T-cell (primary cell): ENCODE data around the gene PNPLA7. TPM values are rescaled to one million over a fixed set of nuclear protein-coding genes. Genes with fewer than 3 reads are reported as not detected.
"Not testable (repeated sequence)": the region's sequence is repeated elsewhere in the genome, so short reads cannot be mapped to it uniquely, and the experiment has no call there.

Source experiments
- ATAC-seq, 4 experiments: fragments of 200-7000 bp in 3 of 4; fragments of 150-1000 bp in 1 of 4; cut with Tn5 transposase; replicated peaks in 1 of 4; 1 replicate in 3 of 4; 2 replicates in 1 of 4; pipeline ENCODE4 v1.10.0; 2021; ENCODE audit warnings: moderate library complexity in 3 of 4, mild to moderate bottlenecking in 2 of 4, moderate number of reproducible peaks in 1 of 4
- CTCF ChIA-PET, 2 donors: fragments of 300-600 bp; sonication (Branson Sonifier 250); formaldehyde crosslinking; loops; one replicate each; lab custom pipeline; 2022; ENCODE audit warnings: antibody characterized with exemption in 2 of 2; lab: Charles Lee
- POLR2A ChIA-PET, 2 donors: fragments of 300-600 bp; sonication (Branson Sonifier 250); formaldehyde crosslinking; loops; one replicate each; lab custom pipeline; 2022; ENCODE audit warnings: antibody characterized with exemption in 2 of 2; lab: Charles Lee
- DNase-seq, 35 experiments: peaks; one replicate each; pipeline versions ENCODE4 v3.0.0 to v3.0.0-alpha.2; 2013 to 2023
- H3K27ac ChIP-seq: one replicate; pipeline ENCODE4 v1.5.1; 2013; ENCODE audit warnings: low read length
- H3K27me3 ChIP-seq, 2 experiments: replicated peaks in 1 of 2; 1 replicate in 1 of 2; 2 replicates in 1 of 2; pipeline versions ENCODE4 v1.6.1 to v1.7.0; 2013; ENCODE audit warnings: low read length in 1 of 2, mixed read lengths in 1 of 2; ENCODE audit not compliant: control insufficient read depth in 2 of 2, insufficient read depth in 2 of 2; ENCODE audit errors: extremely low read depth in 1 of 2
- H3K36me3 ChIP-seq, 2 donors: 1 replicate in 1 of 2; 2 replicates in 1 of 2; pipeline versions ENCODE4 v1.6.1 to v1.7.0; 2013; ENCODE audit warnings: low read length in 1 of 2; ENCODE audit not compliant: control insufficient read depth in 2 of 2, insufficient read depth in 1 of 2; ENCODE audit errors: extremely low read depth in 1 of 2
- H3K4me1 ChIP-seq, 2 experiments: 1 replicate in 1 of 2; 2 replicates in 1 of 2; pipeline versions ENCODE4 v1.6.1 to v1.7.0; 2013; ENCODE audit warnings: low read length in 2 of 2, mixed read lengths in 1 of 2; ENCODE audit not compliant: insufficient read depth in 2 of 2, control insufficient read depth in 1 of 2; ENCODE audit errors: extremely low read depth in 1 of 2
- H3K4me3 ChIP-seq, 2 donors: 1 replicate in 1 of 2; 2 replicates in 1 of 2; pipeline versions ENCODE4 v1.5.1 to v1.7.0; 2013; ENCODE audit warnings: mild to moderate bottlenecking in 2 of 2, low read length in 1 of 2, moderate library complexity in 1 of 2; ENCODE audit not compliant: control insufficient read depth in 1 of 2; ENCODE audit errors: extremely low read depth in 1 of 2
- H3K9me3 ChIP-seq: 2 replicates; pipeline ENCODE4 v1.7.0; 2013
- H3K27ac Mint-ChIP-seq, 2 donors: one replicate each; pipeline ENCODE4 v1.8.0; 2020 to 2021; ENCODE audit warnings: mild to moderate bottlenecking in 2 of 2, mixed read lengths in 2 of 2
- H3K27me3 Mint-ChIP-seq, 2 donors: one replicate each; pipeline ENCODE4 v1.8.0; 2021 to 2022; ENCODE audit warnings: mixed read lengths in 2 of 2
- H3K36me3 Mint-ChIP-seq: one replicate; pipeline ENCODE4 v1.8.0; 2021; ENCODE audit warnings: mixed read lengths
- H3K4me1 Mint-ChIP-seq, 3 donors: one replicate each; pipeline ENCODE4 v1.8.0; 2020 to 2022; ENCODE audit warnings: mixed read lengths in 3 of 3, mild to moderate bottlenecking in 1 of 3
- H3K4me3 Mint-ChIP-seq, 3 donors: one replicate each; pipeline ENCODE4 v1.8.0; 2020 to 2022; ENCODE audit warnings: mild to moderate bottlenecking in 3 of 3, mixed read lengths in 3 of 3, moderate library complexity in 3 of 3
- H3K9me3 Mint-ChIP-seq, 3 donors: one replicate each; pipeline ENCODE4 v1.8.0; 2020 to 2022; ENCODE audit warnings: mixed read lengths in 3 of 3
- WGBS: methylation state at CpG from one replicate; pipeline ENCODE4 v1.1.5; 2013; ENCODE audit warnings: missing lambda C conversion rate; ENCODE audit not compliant: insufficient coverage; 5-methylcytosine and 5-hydroxymethylcytosine counted together
- total RNA-seq, 35 experiments: library from RNA in 6 of 35; stranded (reverse) in 6 of 35; fragments of 120-200 nt in 1 of 35; gene quantifications; one replicate each; pipeline versions ENCODE4 v1.2.1 to v1.2.4 and lab custom pipeline; 2013 to 2026

PNPLA7 gene
- 10 to 100 TPM; 11.7 to 20.0 (median 15.6) TPM for total RNA-seq
- 2.2 TPM for total RNA-seq (2013)
- total RNA-seq (lab: John Stamatoyannopoulos, UW): 1.7 to 28.2 (median 13.8) reads per million in 29 experiments

- peaks cover 0 to 2% of the 10 kb centered on the region in 2 experiments for H3K27me3 ChIP-seq
- ChIA-PET POLR2A (no interaction called here), CTCF (interaction anchor here in 1 of 2 donors (0.6 kb wide), 1 partner anchor 11 kb away, joined by 3 read pairs; no protein-coding TSS in a partner anchor)
- H3K4me3 ChIP-seq: peak within 1 kb of the TSS; percentile 60 to 65
- H3K36me3 ChIP-seq: peaks cover 0 to 3% of the 10 kb centered on the region in 2 donors
- peaks cover 8 to 23% of the 10 kb centered on the region in 2 experiments for H3K4me1 ChIP-seq
- peak within 1 kb of the TSS; percentile 90 to 95 (median 94) for H3K4me3 Mint-ChIP-seq
- H3K27me3 Mint-ChIP-seq: no peaks in the 10 kb centered on the region
- DNase-seq (peak in 31 of 35 experiments; percentile 19 to 65 (median 38)), ATAC-seq (peak; percentile 20 to 51 (median 42))
- peaks cover 24 to 28% (median 27%) of the 10 kb centered on the region in 3 donors for H3K4me1 Mint-ChIP-seq
- no peaks in the 10 kb centered on the region for H3K9me3 ChIP-seq
- H3K27ac ChIP-seq: peak within 1 kb of the TSS; percentile 44
- H3K36me3 Mint-ChIP-seq: peaks cover 3% of the 10 kb centered on the region
- WGBS: 11% methylated on average over 9 of the region's 13 CpGs
- peak within 1 kb of the TSS; percentile 85 to 90 for H3K27ac Mint-ChIP-seq
- H3K9me3 Mint-ChIP-seq: no peaks in the 10 kb centered on the region
Observed at GRCh38 chr9:137550231-137550621, at the start of gene PNPLA7. TSS of gene PNPLA7 (minus strand) at chr9:137550402. CDS start at chr9:137550197, 205 bp downstream.

GRCh38 chr9:137598943-137599342 lies 48.7 kb upstream of the PNPLA7 start:
- H3K4me3 Mint-ChIP-seq: no peak overlapping the region
- H3K9me3 ChIP-seq: no peaks in the 10 kb centered on the region
- no peaks in the 10 kb centered on the region for H3K27me3 Mint-ChIP-seq
- H3K27me3 ChIP-seq: no peaks in the 10 kb centered on the region
- ATAC-seq (no peak), DNase-seq (no peak)
- peaks cover 4 to 8% (median 8%) of the 10 kb centered on the region in 3 donors for H3K4me1 Mint-ChIP-seq
- H3K36me3 ChIP-seq: no peaks in the 10 kb centered on the region
- ChIA-PET CTCF (no interaction called here), POLR2A (no interaction called here)
- no peak overlapping the region for H3K4me3 ChIP-seq
- no peak overlapping the region for H3K27ac Mint-ChIP-seq
- no peaks in the 10 kb centered on the region for H3K9me3 Mint-ChIP-seq
- peaks cover 0 to under 1% of the 10 kb centered on the region in 2 experiments for H3K4me1 ChIP-seq
- H3K27ac ChIP-seq: no peak overlapping the region
- H3K36me3 Mint-ChIP-seq: no peaks in the 10 kb centered on the region
- WGBS: 87% methylated on average over 3 of the region's 8 CpGs

- H3K4me1 ChIP-seq, CTCF ChIA-PET, H3K9me3 ChIP-seq, H3K9me3 Mint-ChIP-seq, H3K27me3 Mint-ChIP-seq, H3K36me3 Mint-ChIP-seq, H3K4me3 ChIP-seq, H3K4me3 Mint-ChIP-seq, H3K36me3 ChIP-seq, H3K27ac Mint-ChIP-seq, DNase-seq, POLR2A ChIA-PET, ATAC-seq, H3K4me1 Mint-ChIP-seq, H3K27ac ChIP-seq, H3K27me3 ChIP-seq: not testable (repeated sequence)
- WGBS: no CpG with 5 or more reads among the region's 7 CpGs
Observed at GRCh38 chr9:137596577-137596976, 46.4 kb upstream of the PNPLA7 start.

GRCh38 chr9:137593176-137593575 lies 43.0 kb upstream of the PNPLA7 start:
- Histone ChIP-seq H3K4me3 (no peak overlapping the region), H3K9me3 (no peaks in the 10 kb centered on the region), H3K36me3 (peaks cover 0 to under 1% of the 10 kb centered on the region in 2 donors), H3K4me1 (peaks cover 3 to 21% of the 10 kb centered on the region in 2 experiments), H3K27ac (no peak overlapping the region), H3K27me3 (no peaks in the 10 kb centered on the region)
- CTCF ChIA-PET: no interaction called here
- Mint-ChIP-seq H3K4me3 (peak overlapping the region in 2 of 3 donors; percentile 42 to 45), H3K27me3 (no peaks in the 10 kb centered on the region), H3K4me1 (peaks cover 12 to 14% (median 13%) of the 10 kb centered on the region in 3 donors), H3K9me3 (no peaks in the 10 kb centered on the region), H3K36me3 (peaks cover 2% of the 10 kb centered on the region), H3K27ac (no peak overlapping the region)
- WGBS: 89% methylated on average over 9 of the region's 12 CpGs
- ATAC-seq: no peak
- POLR2A ChIA-PET: no interaction called here
- no peak for DNase-seq

GRCh38 chr9:137592767-137593166 lies 42.6 kb upstream of the PNPLA7 start:
- no peak overlapping the region for H3K27ac ChIP-seq
- no peaks in the 10 kb centered on the region for H3K27me3 ChIP-seq
- CTCF ChIA-PET: interaction anchor here in 1 of 2 donors (1.2 kb wide), 1 partner anchor 13 kb away, joined by 4 read pairs; no protein-coding TSS in a partner anchor
- H3K4me1 Mint-ChIP-seq: peaks cover 16 to 17% (median 17%) of the 10 kb centered on the region in 3 donors
- DNase-seq: no peak
- H3K4me1 ChIP-seq: peaks cover 3 to 26% of the 10 kb centered on the region in 2 experiments
- H3K9me3 Mint-ChIP-seq: no peaks in the 10 kb centered on the region
- no peak overlapping the region for H3K4me3 ChIP-seq
- POLR2A ChIA-PET: interaction anchor here in 1 of 2 donors (0.8 kb wide), 1 partner anchor 81 kb away, joined by 7 read pairs; no protein-coding TSS in a partner anchor
- no peak overlapping the region for H3K27ac Mint-ChIP-seq
- no peaks in the 10 kb centered on the region for H3K9me3 ChIP-seq
- H3K36me3 ChIP-seq: peaks cover 0 to 5% of the 10 kb centered on the region in 2 donors
- peak overlapping the region in 1 of 3 donors; percentile 42 for H3K4me3 Mint-ChIP-seq
- H3K36me3 Mint-ChIP-seq: peaks cover 6% of the 10 kb centered on the region
- WGBS: 98% methylated on average over 5 of the region's 7 CpGs
- H3K27me3 Mint-ChIP-seq: no peaks in the 10 kb centered on the region
- ATAC-seq: no peak

- H3K36me3 Mint-ChIP-seq: peaks cover 20% of the 10 kb centered on the region
- Histone ChIP-seq H3K9me3 (no peaks in the 10 kb centered on the region), H3K4me3 (peak within 1 kb of the TSS; percentile 62 to 77), H3K27me3 (no peaks in the 10 kb centered on the region), H3K27ac (no peak within 1 kb of the TSS), H3K4me1 (peaks cover 3 to 26% of the 10 kb centered on the region in 2 experiments), H3K36me3 (peaks cover 7 to 23% of the 10 kb centered on the region in 2 donors)
- H3K9me3 Mint-ChIP-seq: no peaks in the 10 kb centered on the region
- H3K4me1 Mint-ChIP-seq: peaks cover 17 to 22% (median 18%) of the 10 kb centered on the region in 3 donors
- ChIA-PET POLR2A (interaction anchor here in 1 of 2 donors (0.5 to 1.0 kb wide), 2 partner anchors 28 to 37 kb away, joined by 3 to 4 read pairs; partner anchors contain the start of gene EHMT1), CTCF (interaction anchor here in 1 of 2 donors (0.7 to 1.1 kb wide), 3 partner anchors 10 to 1267 kb away, joined by 3 to 6 read pairs (median 3); partner anchors contain the start of gene ARRDC1)
- DNase-seq: peak; percentile 66 to 96 (median 85)
- WGBS: 1% methylated on average over 112 of the region's 113 CpGs
- ATAC-seq: peak; percentile 96 to 98 (median 97)
- peak within 1 kb of the TSS; percentile 85 to 86 for H3K27ac Mint-ChIP-seq
- H3K4me3 Mint-ChIP-seq: peak within 1 kb of the TSS; percentile 89 to 95 (median 94)
- H3K27me3 Mint-ChIP-seq: no peaks in the 10 kb centered on the region
Observed at GRCh38 chr9:137590469-137591383, 40.5 kb upstream of the PNPLA7 start, which contains the start of gene ZMYND19. TSS of gene ZMYND19 (minus strand) at chr9:137590512. CDS start at chr9:137590263, 249 bp downstream.
